DOHH2 (cell line): ENCODE data around the gene RBP5.
A peak's percentile ranks its signal among the peaks of the same experiment; 100 is the strongest.

Source experiments
- EZH2phosphoT487 ChIP-seq: fragments of 200-600 bp; sonication (generic); IDR thresholded peaks from 2 replicates; pipeline ENCODE4 v1.6.1; 2017; ENCODE audit warnings: borderline replicate concordance, mild to moderate bottlenecking, antibody characterized with exemption, low read length, moderate library complexity, mixed read lengths
- TF ChIP-seq, protein P1 (sequence below): fragments of 200-600 bp; sonication (generic); IDR thresholded peaks from one replicate; pipeline ENCODE4 v1.5.1; 2014; ENCODE audit warnings: antibody characterized with exemption, mild to moderate bottlenecking, low read depth, low read length; ENCODE audit not compliant: poor library complexity, severe bottlenecking

GRCh38 chr12:7144414-7145120 is 15.9 kb upstream of the RBP5 start:
- TF ChIP-seq, protein P1, sequence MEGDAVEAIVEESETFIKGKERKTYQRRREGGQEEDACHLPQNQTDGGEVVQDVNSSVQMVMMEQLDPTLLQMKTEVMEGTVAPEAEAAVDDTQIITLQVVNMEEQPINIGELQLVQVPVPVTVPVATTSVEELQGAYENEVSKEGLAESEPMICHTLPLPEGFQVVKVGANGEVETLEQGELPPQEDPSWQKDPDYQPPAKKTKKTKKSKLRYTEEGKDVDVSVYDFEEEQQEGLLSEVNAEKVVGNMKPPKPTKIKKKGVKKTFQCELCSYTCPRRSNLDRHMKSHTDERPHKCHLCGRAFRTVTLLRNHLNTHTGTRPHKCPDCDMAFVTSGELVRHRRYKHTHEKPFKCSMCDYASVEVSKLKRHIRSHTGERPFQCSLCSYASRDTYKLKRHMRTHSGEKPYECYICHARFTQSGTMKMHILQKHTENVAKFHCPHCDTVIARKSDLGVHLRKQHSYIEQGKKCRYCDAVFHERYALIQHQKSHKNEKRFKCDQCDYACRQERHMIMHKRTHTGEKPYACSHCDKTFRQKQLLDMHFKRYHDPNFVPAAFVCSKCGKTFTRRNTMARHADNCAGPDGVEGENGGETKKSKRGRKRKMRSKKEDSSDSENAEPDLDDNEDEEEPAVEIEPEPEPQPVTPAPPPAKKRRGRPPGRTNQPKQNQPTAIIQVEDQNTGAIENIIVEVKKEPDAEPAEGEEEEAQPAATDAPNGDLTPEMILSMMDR, result peak; percentile 72
- TF ChIP-seq EZH2phosphoT487, result no peak
